B cell (primary cell): Measurements from ENCODE around the gene C7orf33. TPM values are rescaled to one million over a fixed set of nuclear protein-coding genes. Genes with fewer than 3 reads are reported as not detected.

Experiments
- ATAC-seq: fragments of 200-7000 bp; cut with Tn5 transposase; one replicate; pipeline ENCODE4 v1.10.0; 2021; ENCODE audit warnings: low read depth, mild to moderate bottlenecking, moderate number of reproducible peaks, moderate library complexity
- CTCF ChIA-PET: fragments of 350-600 bp; sonication (Branson Sonifier 250); formaldehyde crosslinking; loops from one replicate; lab custom pipeline; 2021; ENCODE audit warnings: antibody characterized with exemption, inconsistent platforms; lab: Charles Lee
- POLR2A ChIA-PET: fragments of 350-600 bp; sonication (Branson Sonifier 250); formaldehyde crosslinking; loops from one replicate; lab custom pipeline; 2021; ENCODE audit warnings: antibody characterized with exemption; lab: Charles Lee
- DNase-seq: peaks from one replicate; pipeline ENCODE4 v3.0.0; 2013
- H2AFZ ChIP-seq: 2 replicates; pipeline ENCODE4 v1.6.1; 2012; ENCODE audit warnings: mild to moderate bottlenecking, low read depth, low read length; ENCODE audit not compliant: insufficient read depth, poor library complexity, severe bottlenecking
- H3K27ac ChIP-seq, 2 donors: 1 replicate in 1 of 2; 2 replicates in 1 of 2; pipeline ENCODE4 v1.5.1; 2012 to 2013; ENCODE audit warnings: low read length in 2 of 2, mild to moderate bottlenecking in 2 of 2, moderate library complexity in 1 of 2
- H3K27me3 ChIP-seq, 4 experiments: fragments of 200-600 bp in 1 of 4; sonication (generic) in 1 of 4; replicated peaks in 1 of 4; 1 replicate in 2 of 4; 2 replicates in 2 of 4; pipeline versions ENCODE4 v1.6.1 to v1.7.0; 2013 to 2016; ENCODE audit warnings: low read length in 3 of 4, mild to moderate bottlenecking in 2 of 4, mixed read lengths in 1 of 4, moderate library complexity in 1 of 4; ENCODE audit not compliant: insufficient read depth in 4 of 4, control insufficient read depth in 3 of 4; ENCODE audit errors: control extremely low read depth in 1 of 4
- H3K36me3 ChIP-seq, 2 experiments: replicated peaks in 1 of 2; 1 replicate in 1 of 2; 2 replicates in 1 of 2; pipeline versions ENCODE4 v1.6.1 to v1.7.1; 2013; ENCODE audit warnings: low read length in 1 of 2; ENCODE audit not compliant: insufficient read depth in 2 of 2, control insufficient read depth in 1 of 2; ENCODE audit errors: control extremely low read depth in 1 of 2, extremely low read depth in 1 of 2
- H3K4me1 ChIP-seq, 2 donors: fragments of 200-600 bp in 1 of 2; sonication (generic) in 1 of 2; 1 replicate in 1 of 2; 2 replicates in 1 of 2; pipeline versions ENCODE4 v1.5.1 to v1.6.1; 2013 to 2017; ENCODE audit warnings: low read length in 2 of 2; ENCODE audit not compliant: control insufficient read depth in 2 of 2, insufficient read depth in 2 of 2
- H3K4me2 ChIP-seq: replicated peaks from 2 replicates; pipeline ENCODE3; 2012; ENCODE audit warnings: mild to moderate bottlenecking, low read depth, low read length; ENCODE audit not compliant: poor library complexity, severe bottlenecking
- H3K4me3 ChIP-seq, 5 experiments: fragments of 200-600 bp in 1 of 5; sonication (generic) in 1 of 5; 1 replicate in 3 of 5; 2 replicates in 2 of 5; pipeline versions ENCODE4 v1.5.1 to v1.7.0; 2011 to 2016; ENCODE audit warnings: low read length in 4 of 5, mild to moderate bottlenecking in 4 of 5, low read depth in 2 of 5, control low read depth in 1 of 5, moderate library complexity in 1 of 5; ENCODE audit not compliant: insufficient read depth in 1 of 5; ENCODE audit errors: control extremely low read depth in 1 of 5, extremely low read depth in 1 of 5
- H3K79me2 ChIP-seq: fragments of 200-600 bp; sonication (generic); one replicate; pipeline ENCODE4 v1.6.0; 2016; ENCODE audit warnings: low read length; ENCODE audit not compliant: control insufficient read depth, insufficient read depth
- H3K9ac ChIP-seq: fragments of 200-600 bp; sonication (generic); 2 replicates; pipeline ENCODE4 v1.6.1; 2017; ENCODE audit warnings: mild to moderate bottlenecking, low read length, moderate library complexity
- H3K9me3 ChIP-seq, 3 donors: one replicate each; pipeline versions ENCODE4 v1.6.1 to v1.7.1; 2013; ENCODE audit warnings: low read length in 2 of 3; ENCODE audit not compliant: control insufficient read depth in 2 of 3, insufficient read depth in 1 of 3; ENCODE audit errors: control extremely low read depth in 1 of 3
- H4K20me1 ChIP-seq: 2 replicates; pipeline ENCODE4 v1.6.0; 2012; ENCODE audit warnings: mild to moderate bottlenecking, low read length; ENCODE audit not compliant: insufficient read depth, control insufficient read depth, poor library complexity, severe bottlenecking
- H3K27ac Mint-ChIP-seq: one replicate; pipeline ENCODE4 v1.8.0; 2021; ENCODE audit warnings: mixed read lengths
- H3K27me3 Mint-ChIP-seq: one replicate; pipeline ENCODE4 v1.8.0; 2021; ENCODE audit warnings: mixed read lengths
- H3K4me1 Mint-ChIP-seq: one replicate; pipeline ENCODE4 v1.8.0; 2021; ENCODE audit warnings: mixed read lengths
- H3K4me3 Mint-ChIP-seq: one replicate; pipeline ENCODE4 v1.8.0; 2021; ENCODE audit warnings: mixed read lengths
- H3K9me3 Mint-ChIP-seq: one replicate; pipeline ENCODE4 v1.8.0; 2022; ENCODE audit warnings: mixed read lengths; ENCODE audit not compliant: insufficient read depth
- EZH2 ChIP-seq: IDR thresholded peaks from 2 replicates; pipeline ENCODE4 v1.6.1; 2012; ENCODE audit warnings: borderline replicate concordance, low read depth, mild to moderate bottlenecking, moderate library complexity, low read length; ENCODE audit not compliant: insufficient read depth, poor library complexity, severe bottlenecking
- WGBS: methylation state at CpG from one replicate; pipeline ENCODE4 v1.1.5; 2013; ENCODE audit warnings: missing lambda C conversion rate; ENCODE audit not compliant: insufficient coverage; 5-methylcytosine and 5-hydroxymethylcytosine counted together
- intact Hi-C: fragments of 100-400 bp; cut with micrococcal nuclease; formaldehyde crosslinking; loops from one replicate; pipeline ENCODE4 v1.10.0; 2022
- polyA plus RNA-seq: library from polyadenylated mRNA; depleted of rRNA; stranded (reverse); fragments of >200 nt; gene quantifications from 2 replicates; pipeline ENCODE4 v1.2.3, GENCODE V29; 2012
- total RNA-seq, 2 donors: library from RNA; stranded (reverse); fragments of 120-200 nt in 1 of 2; gene quantifications; 1 replicate in 1 of 2; 2 replicates in 1 of 2; pipeline versions ENCODE4 v1.2.3 to v1.2.4, GENCODE V29; 2013 to 2022
- TF ChIP-seq, protein P1 (sequence below): fragments of 200-600 bp; IDR thresholded peaks from one replicate; pipeline ENCODE4 v1.8.0; 2022; ENCODE audit warnings: antibody characterized with exemption, mild to moderate bottlenecking

C7orf33 gene
- total and polyA plus RNA-seq, 2 donors (not counting 1 experiment from before 2014, with no cell fraction given): not detected

- TF ChIP-seq, protein P1, sequence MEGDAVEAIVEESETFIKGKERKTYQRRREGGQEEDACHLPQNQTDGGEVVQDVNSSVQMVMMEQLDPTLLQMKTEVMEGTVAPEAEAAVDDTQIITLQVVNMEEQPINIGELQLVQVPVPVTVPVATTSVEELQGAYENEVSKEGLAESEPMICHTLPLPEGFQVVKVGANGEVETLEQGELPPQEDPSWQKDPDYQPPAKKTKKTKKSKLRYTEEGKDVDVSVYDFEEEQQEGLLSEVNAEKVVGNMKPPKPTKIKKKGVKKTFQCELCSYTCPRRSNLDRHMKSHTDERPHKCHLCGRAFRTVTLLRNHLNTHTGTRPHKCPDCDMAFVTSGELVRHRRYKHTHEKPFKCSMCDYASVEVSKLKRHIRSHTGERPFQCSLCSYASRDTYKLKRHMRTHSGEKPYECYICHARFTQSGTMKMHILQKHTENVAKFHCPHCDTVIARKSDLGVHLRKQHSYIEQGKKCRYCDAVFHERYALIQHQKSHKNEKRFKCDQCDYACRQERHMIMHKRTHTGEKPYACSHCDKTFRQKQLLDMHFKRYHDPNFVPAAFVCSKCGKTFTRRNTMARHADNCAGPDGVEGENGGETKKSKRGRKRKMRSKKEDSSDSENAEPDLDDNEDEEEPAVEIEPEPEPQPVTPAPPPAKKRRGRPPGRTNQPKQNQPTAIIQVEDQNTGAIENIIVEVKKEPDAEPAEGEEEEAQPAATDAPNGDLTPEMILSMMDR: no peak
- no peak for TF ChIP-seq EZH2
- no peak for ATAC-seq
Observed at GRCh38 chr7:148661471-148661870, 70.9 kb downstream of the C7orf33 start.

GRCh38 chr7:148662646-148663045, 72.1 kb downstream of the C7orf33 start:
- no peaks in the 10 kb centered on the region for H3K4me1 ChIP-seq
- Mint-ChIP-seq H3K9me3 (peaks cover 3% of the 10 kb centered on the region), H3K27me3 (no peaks in the 10 kb centered on the region), H3K4me3 (no peak overlapping the region), H3K27ac (no peak overlapping the region), H3K4me1 (no peaks in the 10 kb centered on the region)
- WGBS: 100% methylated on average over 1 of the region's 3 CpGs
- no peaks in the 10 kb centered on the region for H3K79me2 ChIP-seq
- H3K36me3 ChIP-seq: no peaks in the 10 kb centered on the region
- TF ChIP-seq EZH2: no peak
- TF ChIP-seq, protein P1: no peak
- ATAC-seq (no peak), DNase-seq (no peak)
- H4K20me1 ChIP-seq: no peaks in the 10 kb centered on the region
- H3K4me3 ChIP-seq: no peak overlapping the region
- CTCF ChIA-PET: no interaction called here
- H3K27me3 ChIP-seq: no peaks in the 10 kb centered on the region
- intact Hi-C loops: no loop called here
- no peak overlapping the region for H3K4me2 ChIP-seq
- no peak overlapping the region for H2AFZ ChIP-seq
- H3K9ac ChIP-seq: no peak overlapping the region
- H3K27ac ChIP-seq: no peak overlapping the region
- H3K9me3 ChIP-seq: no peaks in the 10 kb centered on the region
- POLR2A ChIA-PET: no interaction called here

More at GRCh38 chr7:148661471-148661870, 70.9 kb downstream of the C7orf33 start:
- no peak overlapping the region for H3K4me2 ChIP-seq
- H4K20me1 ChIP-seq: no peaks in the 10 kb centered on the region
- no peaks in the 10 kb centered on the region for H3K27me3 Mint-ChIP-seq
- ChIA-PET CTCF (no interaction called here), POLR2A (no interaction called here)
- no peaks in the 10 kb centered on the region for H3K4me1 ChIP-seq
- H3K9ac ChIP-seq: no peak overlapping the region
- DNase-seq: no peak
- no peaks in the 10 kb centered on the region for H3K9me3 ChIP-seq
- no peaks in the 10 kb centered on the region for H3K4me1 Mint-ChIP-seq
- H3K79me2 ChIP-seq: no peaks in the 10 kb centered on the region
- no peak overlapping the region for H3K4me3 Mint-ChIP-seq
- no peaks in the 10 kb centered on the region for H3K27me3 ChIP-seq
- no peak overlapping the region for H3K4me3 ChIP-seq
- no peak overlapping the region for H3K27ac ChIP-seq
- no peaks in the 10 kb centered on the region for H3K9me3 Mint-ChIP-seq
- H3K27ac Mint-ChIP-seq: no peak overlapping the region
- intact Hi-C loops: no loop called here
- H3K36me3 ChIP-seq: no peaks in the 10 kb centered on the region
- H2AFZ ChIP-seq: no peak overlapping the region
- no CpG with 5 or more reads among the region's 2 CpGs for WGBS
